ENCODE data around the gene GALM.

DNA sequence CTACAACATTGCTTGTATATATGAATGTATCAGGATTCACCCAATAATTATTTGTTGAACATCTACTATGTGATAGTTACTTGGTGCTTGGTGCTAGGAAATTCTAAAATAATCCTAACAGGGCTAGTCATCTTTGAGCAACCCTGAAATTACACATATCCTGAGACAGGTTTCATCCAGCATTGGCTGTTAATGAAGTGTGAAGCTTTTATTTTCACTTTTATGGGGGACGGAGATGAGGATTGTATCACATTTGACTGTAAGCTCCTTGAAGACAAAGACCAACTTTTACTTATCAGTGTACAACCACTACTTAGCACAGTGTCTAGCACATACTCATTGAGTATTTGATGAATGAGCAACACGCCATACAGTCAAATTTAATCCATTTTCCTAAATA, 6.8 kb upstream of the GALM start:
- TF ChIP-seq, protein P1, sequence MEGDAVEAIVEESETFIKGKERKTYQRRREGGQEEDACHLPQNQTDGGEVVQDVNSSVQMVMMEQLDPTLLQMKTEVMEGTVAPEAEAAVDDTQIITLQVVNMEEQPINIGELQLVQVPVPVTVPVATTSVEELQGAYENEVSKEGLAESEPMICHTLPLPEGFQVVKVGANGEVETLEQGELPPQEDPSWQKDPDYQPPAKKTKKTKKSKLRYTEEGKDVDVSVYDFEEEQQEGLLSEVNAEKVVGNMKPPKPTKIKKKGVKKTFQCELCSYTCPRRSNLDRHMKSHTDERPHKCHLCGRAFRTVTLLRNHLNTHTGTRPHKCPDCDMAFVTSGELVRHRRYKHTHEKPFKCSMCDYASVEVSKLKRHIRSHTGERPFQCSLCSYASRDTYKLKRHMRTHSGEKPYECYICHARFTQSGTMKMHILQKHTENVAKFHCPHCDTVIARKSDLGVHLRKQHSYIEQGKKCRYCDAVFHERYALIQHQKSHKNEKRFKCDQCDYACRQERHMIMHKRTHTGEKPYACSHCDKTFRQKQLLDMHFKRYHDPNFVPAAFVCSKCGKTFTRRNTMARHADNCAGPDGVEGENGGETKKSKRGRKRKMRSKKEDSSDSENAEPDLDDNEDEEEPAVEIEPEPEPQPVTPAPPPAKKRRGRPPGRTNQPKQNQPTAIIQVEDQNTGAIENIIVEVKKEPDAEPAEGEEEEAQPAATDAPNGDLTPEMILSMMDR (conservative IDR thresholded peaks at IDR 0.05 in 1 of 2, IDR thresholded peaks at IDR 0.05 in 1 of 2; ENCODE audit: low read depth in 1 of 2, low read length in 2 of 2), result no peak
- TF ChIP-seq EZH2 (IDR thresholded peaks at IDR 0.05; ENCODE audit: low read length, missing control alignments), result no peak
